ENCODE results near the gene NHEJ1.

GRCh38 chr2:219127037-219127635, 33.5 kb downstream of the NHEJ1 start:
- no peak for TF ChIP-seq EZH2 (IDR thresholded peaks at IDR 0.05; ENCODE audit: insufficient read depth, low read length)
- no peak for TF ChIP-seq CTCF (IDR thresholded peaks at IDR 0.05; ENCODE audit: insufficient read depth, low read depth, low read length)
